CD4-positive, alpha-beta T cell treated with Interferon alpha-2 for 1 hour (primary cell): Measurements from ENCODE around the gene JAKMIP1.

ENCODE experiments used
- DNase-seq, 2 donors: peaks; one replicate each; pipeline ENCODE4 v3.0.0-alpha.2; 2020 to 2022

The JAKMIP1 gene

DNA sequence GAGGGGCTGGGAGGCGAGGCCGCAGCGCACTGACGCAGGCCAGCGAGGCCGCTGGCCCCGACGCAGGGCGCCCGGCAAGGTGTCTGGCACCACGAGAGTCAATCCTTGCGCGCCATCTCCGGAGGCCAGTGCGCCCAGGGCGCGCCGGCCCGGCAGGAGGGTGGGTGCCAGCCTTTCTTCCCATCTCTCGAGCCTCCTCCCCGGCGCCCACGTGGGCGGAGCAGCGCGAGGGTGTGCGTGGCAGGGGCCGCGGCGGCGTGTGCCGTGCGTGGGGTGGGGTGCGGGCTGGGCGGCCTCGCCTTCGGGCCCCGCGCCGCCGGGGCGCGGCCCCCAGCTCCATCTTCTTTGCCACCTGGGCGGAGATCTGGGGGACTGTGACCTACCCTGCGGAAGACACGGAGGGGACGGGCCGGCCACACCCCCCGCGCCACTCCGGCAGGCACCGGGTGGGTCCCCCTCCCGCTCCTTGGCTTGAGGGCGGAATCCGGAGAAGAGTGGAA, 877 bp downstream of the JAKMIP1 start:
- peak in 1 of 2 donors; percentile 65 for DNase-seq

DNA sequence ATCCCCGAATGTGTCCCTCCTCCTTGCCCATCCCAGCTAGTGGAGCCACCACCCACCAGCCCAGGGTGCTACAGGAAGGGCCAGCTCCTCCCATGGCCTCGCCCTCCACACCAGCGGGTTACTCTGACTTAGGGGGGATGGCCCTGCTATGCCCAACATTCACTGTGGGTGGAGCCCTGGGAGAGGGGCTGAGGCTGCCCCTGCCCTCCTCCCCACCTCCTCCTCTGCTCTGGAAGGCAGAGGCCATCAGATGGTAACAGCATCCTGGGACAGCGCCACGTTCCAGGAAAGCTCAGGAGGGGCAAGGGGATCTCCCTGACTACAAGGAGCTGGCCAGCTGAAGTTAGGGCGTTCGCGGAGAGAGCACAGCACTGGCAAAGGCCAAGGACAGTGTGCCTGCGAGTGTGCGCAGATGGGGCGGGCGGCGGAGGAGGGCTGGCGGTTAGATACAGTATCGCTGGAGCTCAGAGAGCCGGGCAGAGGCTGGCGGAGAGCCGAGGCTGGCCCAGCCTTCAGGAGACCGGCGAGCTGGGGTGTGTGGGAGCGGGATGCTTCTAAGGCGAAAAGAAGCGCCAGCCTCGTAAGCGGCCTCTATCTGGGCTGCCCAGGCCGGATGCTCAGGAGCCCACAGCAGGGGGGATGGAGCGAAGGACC, 1.5 kb downstream of the JAKMIP1 start:
- peak in 1 of 2 donors; percentile 36 for DNase-seq

DNA sequence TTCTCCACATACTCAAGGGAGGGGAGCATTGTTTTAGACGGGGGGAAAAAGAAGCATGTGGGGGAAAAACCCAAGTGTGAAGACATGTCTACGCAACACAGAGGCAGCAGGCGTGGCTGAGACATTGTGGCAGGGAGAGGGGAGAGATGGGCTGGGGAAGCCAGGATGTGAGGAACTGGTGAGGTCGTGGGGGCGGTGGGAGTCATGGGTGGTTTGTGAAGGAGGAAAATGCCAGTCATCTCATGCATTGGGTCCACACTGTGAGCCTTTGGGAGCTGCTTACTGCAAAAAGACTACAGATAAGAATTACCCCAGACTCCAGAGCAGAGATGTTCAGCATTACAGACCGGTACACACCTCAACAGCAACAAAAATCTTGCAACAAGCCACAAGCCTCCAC, 2.1 kb downstream of the JAKMIP1 start:
- peak; percentile 23 to 47 for DNase-seq

DNA sequence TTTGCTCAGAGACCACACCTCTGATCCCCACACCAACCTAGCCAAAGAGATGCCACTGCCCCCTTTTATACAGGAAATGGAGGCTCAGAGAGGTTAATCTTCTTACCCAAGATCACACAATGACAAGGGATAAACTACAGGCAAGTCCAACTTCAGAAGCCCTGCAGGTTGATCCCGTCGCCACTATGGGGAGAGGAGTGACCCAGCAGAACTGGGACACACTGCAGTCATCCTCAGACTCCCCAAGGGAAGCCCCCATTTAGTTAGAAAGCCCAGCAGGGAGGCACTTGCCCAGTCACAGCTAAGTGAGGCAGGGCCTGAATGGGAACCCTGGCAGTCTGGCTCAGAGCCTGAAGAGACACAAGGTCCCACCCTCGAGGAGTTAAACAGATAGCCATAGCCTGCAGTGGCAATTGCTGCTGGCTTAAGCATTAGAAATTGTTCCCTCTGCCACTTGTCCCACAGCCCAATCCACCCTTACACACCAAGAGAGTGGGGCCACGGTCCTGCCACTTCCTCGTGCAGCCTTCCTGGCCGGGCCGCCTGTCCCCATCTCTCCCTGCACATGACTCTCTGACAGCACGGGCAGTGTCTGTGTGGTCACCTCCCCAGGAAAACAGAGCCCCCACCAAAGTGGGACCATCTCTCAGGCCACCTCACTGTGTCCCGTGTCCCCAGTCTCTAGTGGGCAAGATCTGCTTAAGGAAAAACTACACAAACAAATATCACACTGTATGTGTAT, 2.7 kb downstream of the JAKMIP1 start:
- no peak for DNase-seq

DNA sequence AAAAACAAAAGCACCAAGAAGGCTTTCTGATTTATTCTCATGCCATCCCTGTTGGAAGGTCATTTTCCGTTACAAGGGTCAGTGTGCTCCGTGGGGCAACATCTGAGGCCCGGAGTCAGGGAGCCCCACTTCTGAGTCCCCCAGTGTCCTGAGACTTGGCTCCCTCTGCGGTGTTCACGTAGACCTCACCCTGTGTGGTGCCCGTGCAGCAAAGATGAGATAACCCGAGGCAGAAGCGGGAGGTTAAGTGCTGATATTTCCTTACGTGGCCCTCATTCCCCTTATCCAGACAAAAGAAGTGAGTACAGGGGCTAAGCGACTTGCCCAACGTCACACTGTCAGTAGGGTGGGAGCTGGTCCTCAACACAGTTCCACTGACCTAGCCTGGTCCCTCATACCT, 3.5 kb downstream of the JAKMIP1 start:
- no peak for DNase-seq

DNA sequence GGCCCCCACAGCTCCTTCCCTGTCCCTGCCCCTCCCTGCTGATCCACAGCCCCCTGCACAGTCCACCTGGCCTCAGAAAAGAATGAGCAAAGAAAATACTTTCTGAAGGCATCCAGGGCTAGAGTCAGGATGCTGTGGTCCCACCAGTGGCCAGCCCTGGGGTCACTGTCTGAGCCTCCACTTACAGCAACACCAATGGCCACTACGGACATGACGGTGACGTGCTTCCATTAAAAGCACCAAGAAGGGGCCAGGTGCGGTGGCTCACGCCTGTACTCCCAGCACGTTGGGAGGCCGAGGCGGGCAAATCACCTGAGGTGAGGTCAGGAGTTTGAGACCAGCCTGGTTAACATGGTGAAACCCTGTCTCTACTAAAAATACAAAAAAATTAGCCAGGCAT, 4.0 kb downstream of the JAKMIP1 start:
- DNase-seq = no peak

DNA sequence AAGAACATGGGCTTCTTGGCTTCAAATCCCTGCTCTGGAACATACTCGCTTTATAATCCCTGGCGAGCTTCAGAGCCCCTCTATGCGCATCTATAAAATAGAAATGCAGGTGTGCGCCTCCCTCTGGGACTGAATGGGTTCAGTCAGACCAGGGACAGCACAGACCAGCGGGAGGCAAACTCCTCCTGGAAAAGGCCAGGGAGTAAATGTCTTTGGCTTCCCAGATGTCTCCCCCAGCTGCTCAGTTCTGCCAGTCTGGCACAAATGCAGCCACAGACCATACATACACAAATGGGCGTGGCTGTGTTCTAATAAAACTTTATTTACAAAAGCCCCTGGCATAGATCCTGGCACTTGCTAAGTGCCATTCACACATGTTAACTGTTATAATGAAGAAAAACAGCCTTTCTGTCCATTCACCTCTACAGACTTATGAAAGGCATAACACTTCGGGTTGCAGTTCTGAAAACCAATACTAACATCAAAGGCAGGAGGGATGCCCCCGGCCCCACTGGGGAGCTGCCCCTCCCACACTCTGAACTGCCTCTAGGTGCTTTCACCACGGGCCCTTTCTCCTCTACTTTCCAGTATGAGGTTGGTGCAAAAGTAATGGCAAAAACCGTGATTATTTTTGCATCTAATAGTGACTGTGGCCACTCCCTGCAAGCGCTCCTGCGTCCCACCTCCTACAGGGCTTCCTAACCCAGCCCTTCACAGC, 4.6 kb downstream of the JAKMIP1 start:
- DNase-seq = no peak

DNA sequence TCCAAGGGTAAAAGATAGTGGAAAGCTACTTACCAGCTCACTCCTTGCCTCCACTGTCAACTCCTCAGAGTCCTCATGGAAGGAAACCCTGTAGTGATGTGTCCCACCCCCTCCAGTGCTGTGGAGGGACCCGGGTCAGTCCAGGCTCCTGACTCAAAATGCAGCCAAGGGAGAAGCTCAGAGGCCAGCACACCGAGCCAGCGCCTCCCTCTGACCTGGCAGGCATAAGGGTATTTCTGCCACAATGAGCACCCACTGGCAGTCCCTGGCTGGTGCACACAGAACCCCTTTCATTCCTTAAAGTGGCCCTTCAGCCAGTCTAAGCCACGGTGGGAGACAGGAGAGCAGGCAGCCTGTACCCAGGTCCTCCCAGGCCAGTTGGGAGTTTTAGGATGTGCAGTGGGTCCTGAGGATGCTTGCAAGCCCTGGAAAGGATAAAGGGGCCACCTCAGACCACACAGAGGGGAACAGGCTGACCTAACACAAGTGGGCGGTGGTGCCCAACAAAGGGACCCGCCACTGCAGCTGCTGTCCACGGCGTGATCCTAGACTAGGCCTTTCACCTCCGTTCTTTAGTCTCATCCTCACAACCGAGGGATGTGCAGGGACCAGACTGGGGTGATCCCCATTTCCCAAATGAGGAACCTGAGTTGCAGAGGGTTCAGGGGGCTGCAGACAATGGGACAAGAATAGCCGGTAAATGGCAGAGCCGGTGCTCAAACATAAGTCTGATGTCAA, 5.7 kb downstream of the JAKMIP1 start:
- no peak for DNase-seq

DNA sequence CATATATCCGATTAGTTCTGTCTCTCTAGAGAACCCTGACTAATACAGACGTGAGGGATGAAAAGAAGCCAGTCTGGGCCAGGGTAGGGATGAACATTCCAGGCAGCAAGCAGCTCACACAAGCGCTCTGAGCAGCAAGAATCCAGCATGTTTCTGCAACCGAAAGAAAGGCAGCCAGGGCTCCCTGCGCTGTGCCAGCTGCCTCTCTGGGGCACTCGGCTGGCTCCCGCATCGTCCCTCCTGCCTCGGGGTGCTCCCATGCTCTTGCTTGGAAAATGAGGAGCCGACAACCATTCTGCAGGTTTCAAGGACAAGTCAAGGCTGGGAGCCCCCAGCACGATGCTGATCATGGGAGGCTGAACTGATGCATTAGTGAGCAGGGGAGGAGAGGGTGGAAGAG, 7.0 kb downstream of the JAKMIP1 start:
- no peak for DNase-seq

DNA sequence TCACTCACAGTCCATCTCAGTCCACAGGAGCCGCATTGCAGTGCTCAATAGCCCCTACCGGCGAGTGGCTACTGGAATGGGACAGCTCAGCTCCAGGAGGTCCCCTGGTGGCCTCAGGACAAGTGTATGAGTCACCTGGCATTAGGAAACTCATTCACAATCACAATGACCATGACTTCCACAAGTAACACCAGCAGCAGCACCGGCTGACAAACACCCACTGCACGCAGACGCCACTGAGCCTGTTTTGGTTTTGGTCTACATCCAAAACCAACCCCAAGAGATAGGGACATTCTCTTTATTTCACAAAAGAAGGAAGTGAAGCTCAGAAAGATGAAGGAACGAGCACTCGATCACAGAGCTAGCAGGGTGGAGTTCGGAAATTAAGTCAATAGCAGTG, 8.1 kb downstream of the JAKMIP1 start:
- DNase-seq = no peak

DNA sequence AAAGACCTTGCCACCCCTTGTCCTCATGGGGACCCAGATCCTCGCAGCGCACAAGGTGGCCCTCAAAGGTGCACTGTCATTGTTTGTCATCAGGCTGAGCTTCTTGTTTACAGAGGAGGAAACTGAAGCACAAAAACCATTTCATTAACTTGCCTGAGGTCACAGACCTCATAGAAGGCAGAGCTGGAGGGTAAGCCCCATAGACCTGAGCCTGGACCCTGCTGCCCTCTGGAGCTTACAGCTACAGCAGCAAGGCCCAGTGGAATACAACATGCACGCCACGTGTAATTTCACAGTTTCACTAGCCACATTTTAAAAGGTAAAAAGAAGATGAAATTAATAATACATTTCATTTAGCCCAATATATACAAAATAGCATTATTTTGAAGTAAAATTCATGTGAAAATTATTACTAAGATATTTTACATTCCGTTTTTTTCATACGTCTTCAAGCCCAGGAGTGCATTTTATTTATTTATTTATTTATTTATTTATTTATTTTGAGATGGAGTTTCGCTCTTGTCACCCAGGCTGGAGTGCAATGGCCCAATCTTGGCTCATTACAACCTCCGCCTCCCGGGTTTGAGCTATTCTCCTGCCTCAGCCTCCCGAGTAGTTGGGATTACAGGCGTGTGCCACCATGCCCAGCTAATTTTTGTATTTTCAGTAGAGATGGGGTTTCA, 8.8 kb downstream of the JAKMIP1 start:
- peak in 1 of 2 donors; percentile 33 for DNase-seq

DNA sequence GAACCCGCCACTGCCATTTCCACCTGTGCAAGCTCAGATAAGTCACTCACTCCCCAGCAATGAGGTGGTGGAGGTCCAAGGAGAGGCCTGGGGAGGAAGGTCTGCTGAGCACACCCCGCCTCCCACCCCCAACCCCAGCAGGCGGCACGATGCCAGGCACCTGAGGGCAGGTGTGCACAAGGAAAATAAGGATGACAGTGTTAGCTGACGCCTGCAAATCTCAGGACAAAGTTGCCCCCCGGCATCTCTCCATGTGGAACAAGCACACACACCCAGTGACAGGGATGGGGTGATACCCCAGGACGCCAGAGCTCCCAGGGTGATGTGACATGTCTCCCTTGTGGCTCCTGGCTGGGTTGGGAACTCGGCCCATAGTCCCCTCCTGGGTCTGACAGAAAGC, 9.9 kb downstream of the JAKMIP1 start:
- DNase-seq = no peak

DNA sequence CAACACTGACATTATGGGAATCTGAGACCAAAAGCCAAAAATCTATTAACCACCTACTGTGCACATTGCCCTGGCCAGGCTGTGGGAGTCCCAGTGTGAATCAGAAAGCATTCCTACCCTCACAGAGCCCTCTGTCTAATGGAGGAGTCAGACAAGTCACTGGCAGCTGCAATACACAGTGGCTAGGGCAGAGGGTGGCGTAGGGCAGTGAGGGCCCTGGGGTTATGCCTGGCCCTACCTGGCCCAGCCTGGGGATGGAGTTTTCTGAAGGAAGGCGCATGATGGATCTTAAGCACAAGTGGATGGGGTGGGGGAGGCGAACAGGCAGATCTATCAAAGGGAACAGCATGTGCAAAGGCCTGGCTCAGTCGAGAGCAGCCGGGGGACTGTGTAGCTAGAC, 10.8 kb downstream of the JAKMIP1 start:
- no peak for DNase-seq

DNA sequence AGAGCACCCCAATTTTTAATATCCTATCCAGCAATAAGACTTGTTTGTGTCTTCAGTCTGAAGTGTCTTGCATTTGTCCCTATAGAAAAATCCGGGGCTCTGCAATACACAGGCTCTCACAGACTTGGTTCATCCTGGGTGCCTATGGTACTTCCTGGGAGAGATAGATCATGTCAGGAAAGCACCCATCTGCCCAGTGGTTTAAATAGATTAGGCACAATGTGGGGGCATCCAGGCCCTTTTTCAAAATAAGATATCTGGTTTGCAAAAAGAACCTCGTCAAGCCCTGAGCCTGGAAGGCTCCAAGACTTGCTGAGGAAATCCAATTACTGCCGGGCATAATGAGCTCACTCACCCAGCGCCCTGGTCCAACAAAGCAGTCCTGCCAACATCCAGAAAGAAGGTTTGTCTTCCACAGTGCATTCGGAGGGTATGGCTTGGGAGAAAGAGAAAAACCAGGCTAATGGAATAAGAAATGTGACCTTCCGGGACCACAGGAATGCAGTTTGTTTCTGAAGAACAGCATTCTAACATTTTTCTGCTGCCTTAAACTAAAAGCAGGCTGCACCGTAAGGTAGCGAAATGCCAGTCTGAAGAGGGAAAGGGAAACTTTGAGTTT, 11.6 kb downstream of the JAKMIP1 start:
- DNase-seq = no peak

DNA sequence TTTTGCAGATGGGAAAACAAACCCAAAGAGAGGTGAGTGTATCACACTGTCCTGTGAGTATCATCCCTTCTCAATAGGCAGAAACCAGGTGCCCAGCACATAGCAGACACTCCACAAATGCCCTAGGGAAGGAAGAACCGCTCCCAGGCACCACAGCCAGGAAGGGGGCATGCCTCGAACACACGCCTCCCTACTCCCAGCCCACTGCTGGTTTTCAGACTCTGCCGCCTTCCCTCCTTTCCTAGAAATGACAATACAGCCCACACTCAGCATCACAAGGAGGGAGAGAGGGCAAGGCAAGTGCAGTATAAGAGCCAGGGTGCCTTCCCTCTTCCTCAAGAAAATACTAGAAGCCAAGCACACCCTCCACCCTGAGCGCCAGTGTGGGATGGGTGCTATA, 16.2 kb downstream of the JAKMIP1 start:
- DNase-seq = no peak

DNA sequence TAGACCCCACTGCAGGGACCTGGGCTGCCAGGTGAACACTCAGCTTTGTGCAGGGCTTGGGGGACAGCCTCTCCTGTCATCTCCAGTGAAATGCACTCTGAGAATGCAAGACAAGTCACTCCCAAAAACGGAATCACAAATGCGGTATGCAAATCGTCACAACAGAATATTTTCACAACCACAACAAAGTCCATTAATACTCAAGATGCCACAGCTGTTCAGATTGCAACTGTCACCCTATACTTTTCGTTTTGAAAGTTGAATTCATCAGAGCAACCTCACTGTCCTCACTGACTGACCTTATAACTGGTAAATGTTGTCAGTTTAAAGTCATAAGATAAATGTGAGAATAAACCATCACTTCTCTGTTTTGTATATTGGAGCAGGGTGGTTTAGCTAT, 16.6 kb downstream of the JAKMIP1 start:
- peak in 1 of 2 donors; percentile 43 for DNase-seq

DNA sequence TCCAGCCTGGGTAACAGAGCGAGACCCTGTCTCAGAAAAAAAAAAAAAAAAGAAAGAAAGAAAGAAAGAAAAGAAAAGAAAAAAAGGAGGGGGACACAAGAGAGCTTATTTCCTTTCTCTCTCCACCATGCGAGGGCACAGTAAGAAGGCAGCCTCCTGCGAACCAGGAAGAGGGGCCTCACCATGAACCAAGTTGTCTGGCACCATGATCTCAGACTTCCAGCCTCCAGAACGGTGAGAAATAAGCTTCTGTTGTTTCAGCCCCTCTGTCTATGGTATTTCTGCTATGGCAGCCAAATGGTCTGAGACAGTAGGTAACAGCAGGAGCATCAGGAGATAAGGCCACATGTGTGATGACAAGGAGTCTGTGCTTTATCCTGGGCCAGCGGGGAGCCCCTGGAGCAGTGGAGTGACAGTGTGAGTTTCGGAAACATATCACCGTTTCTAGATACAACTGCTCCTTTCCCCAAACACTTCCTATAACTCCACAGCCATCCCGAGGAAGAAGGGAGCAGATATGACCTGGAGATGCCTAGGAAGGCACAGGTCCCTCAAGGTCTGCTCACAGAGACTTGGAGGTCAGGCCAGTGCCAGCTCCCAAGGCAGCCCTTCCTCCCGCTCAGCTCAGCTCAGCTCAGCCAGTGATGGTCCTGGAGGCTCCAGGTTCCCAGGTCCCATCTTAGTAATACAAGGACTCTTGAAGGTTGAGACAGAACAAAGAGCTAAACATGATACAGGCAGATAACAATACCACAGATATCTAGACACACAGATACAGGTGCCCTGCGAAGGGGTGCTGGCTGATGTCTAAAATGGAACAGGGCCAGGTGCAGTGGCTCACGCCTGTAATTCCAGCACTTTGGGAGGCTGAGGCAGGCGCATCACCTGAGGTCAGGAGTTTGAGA, 17.7 kb downstream of the JAKMIP1 start:
- no peak for DNase-seq

DNA sequence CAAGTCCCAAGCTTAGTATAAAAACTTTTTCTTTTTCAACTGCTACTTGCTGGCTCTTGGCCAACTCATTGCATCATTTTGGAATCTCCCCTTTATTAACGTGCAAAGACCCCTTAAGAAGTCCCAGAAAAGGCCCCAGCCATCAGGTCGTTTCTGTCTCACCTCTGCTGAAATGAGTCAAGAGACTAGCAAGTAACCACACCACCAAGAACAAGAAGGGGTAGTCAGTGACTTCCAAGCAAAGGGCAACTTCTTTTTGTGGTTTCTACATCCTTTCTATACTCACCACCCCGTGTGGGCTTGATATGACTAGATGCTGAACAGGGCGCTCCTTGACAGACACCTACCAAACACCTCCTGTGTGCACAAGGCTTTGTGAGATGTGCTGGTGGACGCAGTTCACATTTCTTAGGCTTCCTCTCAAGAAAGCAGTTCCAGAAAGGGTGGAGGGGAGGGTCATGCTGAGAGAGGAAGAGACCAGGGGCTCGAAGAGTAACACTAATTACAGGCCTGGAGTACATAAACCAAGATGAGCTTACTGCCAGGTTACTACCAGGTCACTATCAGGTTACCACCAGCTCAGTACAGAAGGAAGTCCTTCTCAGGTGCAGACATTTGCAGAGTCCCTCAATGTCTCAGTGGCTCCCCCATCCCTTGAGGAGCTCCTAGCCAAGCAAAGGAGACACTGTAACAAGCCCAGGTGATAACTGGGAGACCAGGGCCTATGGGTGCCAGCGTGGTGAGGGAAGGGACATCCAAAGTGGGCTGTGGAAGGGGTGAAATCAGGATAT, 19.3 kb downstream of the JAKMIP1 start:
- peak; percentile 29 to 75 for DNase-seq

DNA sequence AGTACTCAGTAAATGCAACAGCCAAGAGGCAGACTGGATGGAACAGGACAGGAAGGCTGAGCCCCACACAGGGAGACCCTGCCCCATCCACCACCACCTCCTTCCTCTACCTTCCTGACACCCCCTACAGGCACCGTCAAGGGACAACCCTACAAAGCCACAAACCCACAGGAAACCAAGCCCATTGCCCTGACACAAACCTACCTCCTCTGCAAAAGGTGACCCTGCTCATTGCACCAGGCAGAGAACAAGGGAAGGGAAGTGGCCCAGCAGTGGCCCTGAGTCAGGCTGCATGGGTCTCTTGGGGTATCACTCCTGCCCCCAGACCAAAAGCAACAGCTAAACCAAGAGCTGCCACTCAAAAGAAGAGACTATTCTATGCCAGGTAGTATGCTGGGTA, 21.0 kb downstream of the JAKMIP1 start:
- DNase-seq = peak in 1 of 2 donors; percentile 49

DNA sequence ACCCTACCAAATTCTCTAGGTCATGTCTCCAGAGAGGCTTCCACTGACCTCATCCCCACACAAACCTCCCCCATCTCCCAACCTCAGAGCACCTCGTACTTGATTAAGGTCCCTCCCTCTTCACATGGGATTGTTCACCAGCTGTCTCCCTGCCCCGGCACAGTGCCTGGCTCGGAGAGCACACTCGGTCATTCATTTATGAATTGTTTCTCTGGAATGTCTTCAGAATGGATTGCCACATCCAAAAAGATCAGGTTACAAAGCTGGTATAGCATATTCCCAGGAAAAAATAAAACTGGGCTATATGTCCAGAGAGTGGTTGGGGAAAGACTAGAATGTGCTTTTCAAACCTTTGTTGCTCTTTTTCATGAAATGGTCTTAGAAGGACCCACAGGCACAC, 21.6 kb downstream of the JAKMIP1 start:
- DNase-seq = no peak
